ENCODE data around the gene BBIP1.

BBIP1 gene, protein sequence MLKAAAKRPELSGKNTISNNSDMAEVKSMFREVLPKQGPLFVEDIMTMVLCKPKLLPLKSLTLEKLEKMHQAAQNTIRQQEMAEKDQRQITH

DNA sequence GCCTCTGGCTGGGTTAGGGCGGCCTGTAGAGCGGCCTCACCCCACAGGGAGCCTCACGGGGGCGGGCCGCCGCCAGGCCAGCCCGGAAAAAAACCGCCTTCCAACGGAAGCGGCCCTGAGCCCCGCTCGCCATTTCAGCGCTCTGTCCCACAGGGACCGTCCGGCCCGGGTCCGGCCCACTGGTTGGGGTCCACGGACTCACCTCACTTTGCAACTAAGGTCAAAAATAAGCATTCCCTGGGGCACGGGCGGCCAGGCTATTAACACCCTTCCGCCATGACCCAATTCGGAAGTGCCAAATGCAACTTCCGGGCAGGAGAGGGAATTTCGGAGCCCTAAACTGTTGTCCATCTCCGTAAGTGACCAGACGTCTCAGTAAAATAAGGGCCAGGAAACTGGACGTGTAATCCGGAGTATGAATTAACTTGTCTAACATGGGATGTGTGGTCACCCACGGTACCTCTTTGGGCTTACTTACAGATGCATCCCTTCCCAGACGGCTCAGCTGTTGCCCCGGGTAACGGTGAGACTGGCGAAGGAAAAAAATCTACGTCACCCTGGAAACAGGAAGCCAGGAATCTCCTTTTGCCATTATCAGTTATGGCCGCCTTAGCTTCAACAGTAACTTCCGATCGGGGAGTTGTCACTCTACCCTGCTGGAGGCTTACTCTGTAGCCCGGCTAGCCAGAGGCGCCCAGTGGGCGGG is at the start of gene BBIP1:
Gene BBIP1, minus strand, starts transcription at position 538 of the 706 bp plus-strand sequence. CDS start 1,023 bp downstream, outside the sequence.
- peak; percentile 95 for DNase-seq (ENCODE audit: low spot score)
- no peak for TF ChIP-seq CTCF (IDR thresholded peaks at IDR 0.05; ENCODE audit: extremely low read depth, missing control alignments)

GRCh38 chr10:110967645-110968044 is 48.7 kb upstream of the BBIP1 start:
- DNase-seq (ENCODE audit: low spot score) = no peak
- no peak for TF ChIP-seq CTCF (IDR thresholded peaks at IDR 0.05; ENCODE audit: extremely low read depth, missing control alignments)

- DNase-seq (ENCODE audit: low spot score) = no peak
Measured at GRCh38 chr10:110967009-110967630, 48.1 kb upstream of the BBIP1 start.

DNA sequence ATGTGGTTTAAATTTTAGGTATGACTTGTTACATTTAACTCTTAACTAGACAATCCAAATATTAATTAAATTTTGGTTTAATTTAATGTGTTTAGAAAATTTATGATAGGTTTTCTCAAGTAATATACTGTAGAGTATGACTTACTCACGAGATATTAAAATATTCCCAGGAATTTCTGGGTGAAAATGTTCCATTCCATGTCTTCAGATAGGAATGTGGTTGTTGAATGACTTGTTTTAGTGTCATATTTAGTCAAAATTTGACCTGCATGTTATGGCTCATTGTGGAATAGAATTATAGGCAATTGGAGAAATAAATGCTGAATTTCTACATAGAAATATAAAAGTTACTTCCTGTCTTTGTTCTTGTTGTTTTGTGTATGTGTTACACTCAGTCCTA is 47.2 kb upstream of the BBIP1 start:
- DNase-seq (ENCODE audit: low spot score) = no peak
- TF ChIP-seq CTCF (IDR thresholded peaks at IDR 0.05; ENCODE audit: extremely low read depth, missing control alignments) = no peak

More at GRCh38 chr10:110967009-110967630, 48.1 kb upstream of the BBIP1 start:
- no peak for TF ChIP-seq CTCF (IDR thresholded peaks at IDR 0.05; ENCODE audit: extremely low read depth, missing control alignments)

DNA sequence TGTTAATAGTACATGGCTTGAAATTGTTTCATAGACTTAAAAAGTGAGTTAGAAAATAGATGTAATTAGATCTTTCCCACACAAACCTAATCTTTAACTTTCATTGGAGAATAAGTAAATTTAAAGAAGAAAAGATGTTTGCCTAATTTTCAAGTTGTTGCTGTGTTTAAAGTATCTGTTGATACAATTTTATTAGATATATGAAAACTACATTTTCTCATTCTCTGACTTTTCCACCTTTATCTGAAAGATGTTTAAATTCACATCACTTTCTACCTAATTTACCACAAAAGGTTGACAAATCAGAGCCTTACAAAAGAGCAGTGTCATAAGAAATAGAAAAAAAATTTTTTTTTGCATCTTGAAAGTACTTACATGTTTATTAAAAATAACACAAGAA is 46.2 kb upstream of the BBIP1 start:
- DNase-seq (ENCODE audit: low spot score) = no peak

GRCh38 chr10:110964681-110965080 is 45.7 kb upstream of the BBIP1 start:
- no peak for DNase-seq (ENCODE audit: low spot score)

More for the DNA sequence above, 46.2 kb upstream of the BBIP1 start:
- no peak for TF ChIP-seq CTCF (IDR thresholded peaks at IDR 0.05; ENCODE audit: extremely low read depth, missing control alignments)

More at GRCh38 chr10:110964681-110965080, 45.7 kb upstream of the BBIP1 start:
- TF ChIP-seq CTCF (IDR thresholded peaks at IDR 0.05; ENCODE audit: extremely low read depth, missing control alignments) = no peak
